ENCODE measurements around the gene SLC34A1. TPM values are rescaled to one million over a fixed set of nuclear protein-coding genes. Genes with fewer than 3 reads are reported as not detected.

SLC34A1 gene
- total RNA-seq, 5 donors from 2014 or later (not counting 1 experiment from before 2014, with no cell fraction given): 0.13 to 0.18 (median 0.16) TPM; not detected in 2

- H3K27ac Mint-ChIP-seq: peak overlapping the region; percentile 69 to 76
- peaks cover 39 to 74% (median 67%) of the 10 kb centered on the region in 3 donors for H3K4me1 Mint-ChIP-seq
These were observed 18.2 kb upstream of the SLC34A1 start for GRCh38 chr5:177365845-177366527.

GRCh38 chr5:177366528-177367322 is 17.5 kb upstream of the SLC34A1 start:
- Histone ChIP-seq H3K27me3 (replicated peaks in 1 of 2; ENCODE audit: control insufficient read depth in 2 of 2, extremely low read depth in 1 of 2, insufficient read depth in 2 of 2, low read length in 1 of 2) (no peaks in the 10 kb centered on the region), H3K9me3 (no peaks in the 10 kb centered on the region), H3K36me3 (ENCODE audit: control insufficient read depth in 2 of 2, extremely low read depth in 1 of 2, insufficient read depth in 1 of 2, low read length in 1 of 2) (peaks cover 23 to 78% of the 10 kb centered on the region in 2 donors), H3K4me3 (ENCODE audit: control insufficient read depth in 1 of 2, extremely low read depth in 1 of 2, low read length in 1 of 2) (no peak overlapping the region), H3K27ac (ENCODE audit: low read length) (no peak overlapping the region), H3K4me1 (ENCODE audit: control insufficient read depth in 1 of 2, extremely low read depth in 1 of 2, insufficient read depth in 2 of 2, low read length in 2 of 2) (peaks cover 32 to 88% of the 10 kb centered on the region in 2 experiments)
- 93% methylated on average over 23 of the region's 36 CpGs for WGBS (ENCODE audit: insufficient coverage)
- ChIA-PET POLR2A (no interaction called here), CTCF (no interaction called here)
- ATAC-seq (replicated peaks in 1 of 4): no peak
- DNase-seq: no peak
- Mint-ChIP-seq H3K27me3 (no peaks in the 10 kb centered on the region), H3K9me3 (no peaks in the 10 kb centered on the region), H3K36me3 (peaks cover 15% of the 10 kb centered on the region), H3K4me3 (no peak overlapping the region), H3K27ac (peak overlapping the region; percentile 69 to 76), H3K4me1 (peaks cover 38 to 74% (median 67%) of the 10 kb centered on the region in 3 donors)

More at GRCh38 chr5:177365845-177366527, 18.2 kb upstream of the SLC34A1 start:
- Histone ChIP-seq H3K27ac (ENCODE audit: low read length) (no peak overlapping the region), H3K4me3 (ENCODE audit: control insufficient read depth in 1 of 2, extremely low read depth in 1 of 2, low read length in 1 of 2) (no peak overlapping the region), H3K9me3 (no peaks in the 10 kb centered on the region), H3K27me3 (replicated peaks in 1 of 2; ENCODE audit: control insufficient read depth in 2 of 2, extremely low read depth in 1 of 2, insufficient read depth in 2 of 2, low read length in 1 of 2) (no peaks in the 10 kb centered on the region), H3K36me3 (ENCODE audit: control insufficient read depth in 2 of 2, extremely low read depth in 1 of 2, insufficient read depth in 1 of 2, low read length in 1 of 2) (peaks cover 23 to 74% of the 10 kb centered on the region in 2 donors), H3K4me1 (ENCODE audit: control insufficient read depth in 1 of 2, extremely low read depth in 1 of 2, insufficient read depth in 2 of 2, low read length in 2 of 2) (peaks cover 32 to 88% of the 10 kb centered on the region in 2 experiments)
- no peaks in the 10 kb centered on the region for H3K9me3 Mint-ChIP-seq
- ChIA-PET POLR2A (no interaction called here), CTCF (interaction anchor here in 1 of 2 donors (0.8 kb wide), 1 partner anchor 10 kb away, joined by 4 read pairs; no protein-coding TSS in a partner anchor)
- no peak for DNase-seq
- WGBS (ENCODE audit: insufficient coverage): 97% methylated on average over 4 of the region's 14 CpGs
- no peak for ATAC-seq (replicated peaks in 1 of 4)
- no peaks in the 10 kb centered on the region for H3K27me3 Mint-ChIP-seq
- H3K36me3 Mint-ChIP-seq: peaks cover 15% of the 10 kb centered on the region
- H3K4me3 Mint-ChIP-seq: peak overlapping the region in 1 of 3 donors; percentile 17

- no peaks in the 10 kb centered on the region for H3K27me3 ChIP-seq (replicated peaks in 1 of 2; ENCODE audit: control insufficient read depth in 2 of 2, extremely low read depth in 1 of 2, insufficient read depth in 2 of 2, low read length in 1 of 2)
- POLR2A ChIA-PET: no interaction called here
- no peaks in the 10 kb centered on the region for H3K9me3 ChIP-seq
- Mint-ChIP-seq H3K27me3 (no peaks in the 10 kb centered on the region), H3K4me1 (peaks cover 38 to 73% (median 66%) of the 10 kb centered on the region in 3 donors), H3K9me3 (no peaks in the 10 kb centered on the region), H3K4me3 (no peak overlapping the region), H3K27ac (no peak overlapping the region), H3K36me3 (peaks cover 19% of the 10 kb centered on the region)
- H3K4me1 ChIP-seq (ENCODE audit: control insufficient read depth in 1 of 2, extremely low read depth in 1 of 2, insufficient read depth in 2 of 2, low read length in 2 of 2): peaks cover 32 to 88% of the 10 kb centered on the region in 2 experiments
- H3K27ac ChIP-seq (ENCODE audit: low read length): no peak overlapping the region
- WGBS (ENCODE audit: insufficient coverage): 97% methylated on average over 31 of the region's 46 CpGs
- H3K4me3 ChIP-seq (ENCODE audit: control insufficient read depth in 1 of 2, extremely low read depth in 1 of 2, low read length in 1 of 2): no peak overlapping the region
- DNase-seq (no peak), ATAC-seq (replicated peaks in 1 of 4) (no peak)
- CTCF ChIA-PET: no interaction called here
- H3K36me3 ChIP-seq (ENCODE audit: control insufficient read depth in 2 of 2, extremely low read depth in 1 of 2, insufficient read depth in 1 of 2, low read length in 1 of 2): peaks cover 23 to 77% of the 10 kb centered on the region in 2 donors
These were observed 16.8 kb upstream of the SLC34A1 start for GRCh38 chr5:177367323-177367848.

DNA sequence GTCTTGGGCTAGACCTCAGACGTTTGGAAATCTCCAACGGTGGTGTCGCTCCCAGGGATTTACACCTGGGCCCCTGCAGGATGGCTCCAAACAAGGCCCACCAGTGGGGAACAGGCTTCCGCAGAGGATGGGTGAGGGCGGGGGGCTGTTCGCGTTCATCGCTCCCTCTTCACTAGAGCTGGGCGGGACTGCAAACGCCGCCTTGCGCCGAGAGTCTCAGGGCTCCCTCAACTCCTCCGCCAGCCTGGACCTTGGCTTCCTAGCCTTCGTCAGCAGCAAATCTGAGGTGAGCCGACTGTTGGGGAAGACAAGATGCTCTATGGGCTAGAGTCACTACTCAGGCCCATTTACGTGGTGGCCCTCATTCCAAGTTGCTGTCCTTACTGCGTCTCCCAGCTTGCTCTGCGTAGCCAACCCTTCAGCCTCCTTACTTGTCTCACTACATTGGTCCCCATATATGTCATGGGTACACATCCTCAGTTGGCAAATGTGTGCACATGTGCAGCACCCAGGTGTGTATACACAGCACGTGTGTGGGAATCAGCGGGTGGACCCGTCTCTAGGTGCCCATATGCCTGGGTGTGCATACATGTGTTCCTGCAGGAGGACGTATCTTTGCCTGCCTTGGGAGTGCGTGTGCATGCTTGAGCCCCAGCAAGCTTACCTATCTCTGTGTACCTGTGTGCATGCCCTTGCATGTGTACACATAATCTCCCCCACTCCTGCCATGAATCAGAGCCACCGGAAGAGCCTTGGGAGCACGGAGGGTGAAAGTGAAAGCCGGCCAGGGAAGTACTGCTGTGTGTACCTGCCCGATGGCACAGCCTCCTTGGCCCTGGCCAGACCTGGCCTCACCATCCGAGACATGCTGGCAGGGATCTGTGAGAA is 16.0 kb upstream of the SLC34A1 start:
- Mint-ChIP-seq H3K27ac (peak overlapping the region; percentile 89 to 90), H3K36me3 (peaks cover 19% of the 10 kb centered on the region), H3K4me3 (no peak overlapping the region), H3K9me3 (no peaks in the 10 kb centered on the region), H3K27me3 (no peaks in the 10 kb centered on the region), H3K4me1 (peaks cover 39 to 74% (median 66%) of the 10 kb centered on the region in 3 donors)
- ChIA-PET POLR2A (no interaction called here), CTCF (interaction anchor here (0.5 to 1.5 kb wide), 17 partner anchors 8 to 804 kb away, joined by 3 to 8 read pairs (median 3); partner anchors contain the start of genes GRK6 (in 1 of the 2) and LMAN2 (in 1 of the 2))
- no peaks in the 10 kb centered on the region for H3K27me3 ChIP-seq (replicated peaks in 1 of 2; ENCODE audit: control insufficient read depth in 2 of 2, extremely low read depth in 1 of 2, insufficient read depth in 2 of 2, low read length in 1 of 2)
- WGBS (ENCODE audit: insufficient coverage): 93% methylated on average over 27 of the region's 29 CpGs
- DNase-seq (no peak), ATAC-seq (replicated peaks in 1 of 4) (no peak)
- H3K4me1 ChIP-seq (ENCODE audit: control insufficient read depth in 1 of 2, extremely low read depth in 1 of 2, insufficient read depth in 2 of 2, low read length in 2 of 2): peaks cover 34 to 89% of the 10 kb centered on the region in 2 experiments
- peaks cover 23 to 80% of the 10 kb centered on the region in 2 donors for H3K36me3 ChIP-seq (ENCODE audit: control insufficient read depth in 2 of 2, extremely low read depth in 1 of 2, insufficient read depth in 1 of 2, low read length in 1 of 2)
- H3K9me3 ChIP-seq: no peaks in the 10 kb centered on the region
- H3K27ac ChIP-seq (ENCODE audit: low read length): peak overlapping the region; percentile 14
- H3K4me3 ChIP-seq (ENCODE audit: control insufficient read depth in 1 of 2, extremely low read depth in 1 of 2, low read length in 1 of 2): no peak overlapping the region

DNA sequence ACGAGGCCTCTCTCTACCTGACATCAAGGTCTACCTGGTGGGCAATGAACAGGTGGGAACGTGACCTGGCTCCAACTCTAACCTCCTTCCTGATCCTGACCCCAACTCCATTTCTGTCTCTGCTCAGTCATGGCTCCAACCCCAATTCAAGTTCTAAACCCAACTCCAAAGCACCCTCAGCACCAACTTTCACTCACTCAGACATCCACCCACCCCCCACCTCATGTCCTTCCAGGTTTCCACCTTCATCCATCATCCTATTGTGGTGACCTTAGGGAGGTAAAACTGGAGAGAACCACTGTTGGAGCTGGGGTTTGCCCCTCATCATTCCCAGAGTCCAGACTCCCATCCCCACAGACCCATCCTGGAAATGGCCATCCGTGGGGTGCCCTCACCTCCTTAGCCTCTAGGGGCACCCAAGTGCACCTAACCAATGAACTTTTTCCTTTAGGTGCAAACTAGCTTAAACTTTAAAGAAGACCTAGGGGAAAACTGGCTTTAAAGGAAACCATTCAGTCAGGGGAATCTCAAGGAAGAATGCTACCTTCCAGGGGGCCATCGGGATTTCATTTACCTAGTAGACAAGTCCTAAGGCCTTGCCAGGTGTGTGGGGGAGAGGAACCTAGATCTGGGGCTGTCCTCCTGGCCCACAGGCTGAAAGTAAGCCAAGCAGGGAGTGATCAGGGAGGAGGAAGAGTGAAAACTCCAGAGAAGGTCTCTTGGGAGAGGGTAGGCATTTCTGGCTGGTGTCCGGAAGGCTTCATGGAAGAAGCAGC is 15.2 kb upstream of the SLC34A1 start:
- DNase-seq: peak in 3 of 35 experiments; percentile 13 to 57 (median 26)
- H3K9me3 ChIP-seq: no peaks in the 10 kb centered on the region
- H3K36me3 ChIP-seq (ENCODE audit: control insufficient read depth in 2 of 2, extremely low read depth in 1 of 2, insufficient read depth in 1 of 2, low read length in 1 of 2): peaks cover 23 to 83% of the 10 kb centered on the region in 2 donors
- no peak overlapping the region for H3K27ac ChIP-seq (ENCODE audit: low read length)
- Mint-ChIP-seq H3K4me1 (peaks cover 47 to 74% (median 69%) of the 10 kb centered on the region in 3 donors), H3K9me3 (no peaks in the 10 kb centered on the region), H3K36me3 (peaks cover 22% of the 10 kb centered on the region), H3K27me3 (no peaks in the 10 kb centered on the region), H3K27ac (peak overlapping the region; percentile 89 to 90), H3K4me3 (peak overlapping the region in 1 of 3 donors; percentile 69)
- POLR2A ChIA-PET: no interaction called here
- 70% methylated on average over 4 of the region's 5 CpGs for WGBS (ENCODE audit: insufficient coverage)
- ATAC-seq (replicated peaks in 1 of 4): no peak
- no peaks in the 10 kb centered on the region for H3K27me3 ChIP-seq (replicated peaks in 1 of 2; ENCODE audit: control insufficient read depth in 2 of 2, extremely low read depth in 1 of 2, insufficient read depth in 2 of 2, low read length in 1 of 2)
- CTCF ChIA-PET: interaction anchor here (0.6 to 1.5 kb wide), 16 partner anchors 8 to 803 kb away, joined by 3 to 8 read pairs (median 4); partner anchors contain the start of genes GRK6 (in 1 of the 2) and LMAN2 (in 1 of the 2)
- no peak overlapping the region for H3K4me3 ChIP-seq (ENCODE audit: control insufficient read depth in 1 of 2, extremely low read depth in 1 of 2, low read length in 1 of 2)
- H3K4me1 ChIP-seq (ENCODE audit: control insufficient read depth in 1 of 2, extremely low read depth in 1 of 2, insufficient read depth in 2 of 2, low read length in 2 of 2): peaks cover 34 to 89% of the 10 kb centered on the region in 2 experiments

Measured in T-cell (primary cell).